Ascending aorta (tissue), 2 donors: ENCODE results near the gene ATP6V1C2. TPM values are rescaled to one million over a fixed set of nuclear protein-coding genes. Genes with fewer than 3 reads are reported as not detected.

Experiments
- DNase-seq, 2 donors: peaks; one replicate each; pipeline ENCODE4 v3.0.0-alpha.2; 2019; ENCODE audit warnings: low spot score in 2 of 2
- H3K27ac ChIP-seq, 2 donors: fragments of 200-600 bp; sonication (generic); one replicate each; pipeline ENCODE4 v1.5.1; 2016 to 2017; ENCODE audit warnings: mild to moderate bottlenecking in 1 of 2
- H3K27me3 ChIP-seq: fragments of 200-600 bp; sonication (generic); one replicate; pipeline ENCODE4 v1.5.1; 2017
- H3K36me3 ChIP-seq, 2 donors: fragments of 200-600 bp; sonication (generic); one replicate each; pipeline ENCODE4 v1.5.1; 2016
- H3K4me1 ChIP-seq, 2 donors: fragments of 200-600 bp; sonication (generic); one replicate each; pipeline ENCODE4 v1.5.1; 2016 to 2017; ENCODE audit warnings: mild to moderate bottlenecking in 1 of 2
- H3K4me3 ChIP-seq, 2 donors: fragments of 200-600 bp; sonication (generic); one replicate each; pipeline ENCODE4 v1.5.1; 2016 to 2017; ENCODE audit warnings: mild to moderate bottlenecking in 1 of 2
- H3K9me3 ChIP-seq, 2 donors: fragments of 200-600 bp; sonication (generic); one replicate each; pipeline ENCODE4 v1.5.1; 2016
- CTCF ChIP-seq, 3 experiments: fragments of 200-600 bp in 2 of 3; fragments of 450-650 bp in 1 of 3; sonication (generic) in 2 of 3; IDR thresholded peaks; one replicate each; pipeline ENCODE4 v1.5.1; 2016 to 2019; ENCODE audit warnings: antibody characterized with exemption in 3 of 3, mild to moderate bottlenecking in 1 of 3, moderate library complexity in 1 of 3
- intact Hi-C: fragments of 100-400 bp; cut with DNase I; formaldehyde crosslinking; loops from one replicate; pipeline ENCODE4 v1.15.1; 2023
- total RNA-seq: library from RNA; depleted of rRNA; stranded (reverse); fragments of >200 nt; gene quantifications from one replicate; pipeline ENCODE4 v1.1.0, GENCODE V29; 2016

Gene ATP6V1C2
- total RNA-seq, 1 donor from 2014 or later, result 6.0 TPM

GRCh38 chr2:10764096-10764785, 42.8 kb downstream of the ATP6V1C2 start:
- Histone ChIP-seq H3K4me3 (no peak overlapping the region), H3K4me1 (no peaks in the 10 kb centered on the region), H3K9me3 (no peaks in the 10 kb centered on the region), H3K36me3 (no peaks in the 10 kb centered on the region), H3K27me3 (no peaks in the 10 kb centered on the region), H3K27ac (no peak overlapping the region)
- DNase-seq, result no peak
- intact Hi-C loops, result no loop called here
- no peak for TF ChIP-seq CTCF (IDR thresholded peaks at IDR 0.05)

- Histone ChIP-seq H3K4me1 (no peaks in the 10 kb centered on the region), H3K9me3 (no peaks in the 10 kb centered on the region), H3K36me3 (no peaks in the 10 kb centered on the region), H3K4me3 (no peak overlapping the region), H3K27me3 (no peaks in the 10 kb centered on the region), H3K27ac (no peak overlapping the region)
- intact Hi-C loops, result no loop called here
- TF ChIP-seq CTCF (IDR thresholded peaks at IDR 0.05), result no peak
- DNase-seq, result no peak
Measured at GRCh38 chr2:10764896-10765295, 43.5 kb downstream of the ATP6V1C2 start.

- H3K4me3 ChIP-seq, result no peak overlapping the region
- no peak for TF ChIP-seq CTCF (IDR thresholded peaks at IDR 0.05)
- H3K36me3 ChIP-seq, result no peaks in the 10 kb centered on the region
- H3K27ac ChIP-seq, result no peak overlapping the region
- no peaks in the 10 kb centered on the region for H3K9me3 ChIP-seq
- H3K4me1 ChIP-seq, result no peaks in the 10 kb centered on the region
- H3K27me3 ChIP-seq, result no peaks in the 10 kb centered on the region
- DNase-seq, result no peak
- intact Hi-C loops, result no loop called here
Measured at GRCh38 chr2:10765461-10765860, 44.0 kb downstream of the ATP6V1C2 start.

GRCh38 chr2:10765914-10766313, 44.5 kb downstream of the ATP6V1C2 start:
- Histone ChIP-seq H3K27ac (no peak overlapping the region), H3K4me3 (no peak overlapping the region), H3K36me3 (no peaks in the 10 kb centered on the region), H3K4me1 (no peaks in the 10 kb centered on the region), H3K9me3 (no peaks in the 10 kb centered on the region), H3K27me3 (no peaks in the 10 kb centered on the region)
- no peak for TF ChIP-seq CTCF (IDR thresholded peaks at IDR 0.05)
- intact Hi-C loops, result no loop called here
- no peak for DNase-seq

- intact Hi-C loops, result no loop called here
- TF ChIP-seq CTCF (IDR thresholded peaks at IDR 0.05), result no peak
- no peaks in the 10 kb centered on the region for H3K4me1 ChIP-seq
- H3K4me3 ChIP-seq, result no peak overlapping the region
- no peaks in the 10 kb centered on the region for H3K27me3 ChIP-seq
- no peaks in the 10 kb centered on the region for H3K36me3 ChIP-seq
- H3K27ac ChIP-seq, result no peak overlapping the region
- H3K9me3 ChIP-seq, result no peaks in the 10 kb centered on the region
- DNase-seq, result no peak
Measured at GRCh38 chr2:10768063-10768507, 46.7 kb downstream of the ATP6V1C2 start.
